Measurements from ENCODE around the gene MEF2B. TPM values are rescaled to one million over a fixed set of nuclear protein-coding genes. Genes with fewer than 3 reads are reported as not detected.

Gene MEF2B
- polyA plus RNA-seq, 1 donor from 2014 or later: 0.22 TPM

DNA sequence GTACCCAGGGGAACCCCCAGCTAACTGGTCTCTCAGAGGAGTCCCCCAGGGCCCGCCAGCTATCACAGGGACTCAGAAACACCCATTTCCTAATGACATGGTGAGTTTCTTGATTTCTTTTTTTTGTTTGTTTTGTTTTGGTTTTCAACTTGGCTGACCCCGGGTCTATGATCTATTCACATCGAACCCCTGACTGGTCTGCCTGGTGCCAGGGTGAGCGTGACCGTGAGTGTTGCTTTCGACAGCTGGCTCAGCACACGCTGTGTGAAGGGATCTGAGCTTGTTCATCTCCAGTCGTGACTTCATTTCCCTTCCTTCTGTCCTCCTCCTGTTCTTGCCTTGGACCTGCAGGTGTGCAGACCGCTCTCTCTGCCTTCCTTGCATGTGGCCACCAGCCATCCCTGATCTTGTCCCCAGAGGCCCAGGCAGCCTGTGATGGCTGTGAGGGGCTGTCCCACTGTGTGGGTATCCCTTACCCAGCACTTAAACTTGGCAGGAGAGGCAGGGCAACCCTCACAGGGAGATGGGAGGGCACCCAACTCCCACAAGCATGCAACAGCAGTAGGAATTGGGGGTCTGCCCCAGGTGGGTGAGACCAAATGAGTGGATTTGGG lies 58.0 kb downstream of the MEF2B start:
- no peaks in the 10 kb centered on the region for H3K36me3 ChIP-seq (ENCODE audit: insufficient read depth, low read length)
- no peak overlapping the region for H3K9ac ChIP-seq (ENCODE audit: low read length)
- no peaks in the 10 kb centered on the region for H3K9me3 ChIP-seq (ENCODE audit: low read length)
- H3K27me3 ChIP-seq (ENCODE audit: insufficient read depth, low read depth, low read length): no peaks in the 10 kb centered on the region
- H4K20me1 ChIP-seq (ENCODE audit: insufficient read depth): no peaks in the 10 kb centered on the region
- no peaks in the 10 kb centered on the region for H3K9me2 ChIP-seq (ENCODE audit: insufficient read depth, low read length)
- no peak overlapping the region for H2AFZ ChIP-seq (ENCODE audit: low read depth, low read length)
- H3F3A ChIP-seq (ENCODE audit: insufficient read depth, low read length, poor library complexity, severe bottlenecking): no peaks in the 10 kb centered on the region
- H3K4me2 ChIP-seq (ENCODE audit: low read length): no peak overlapping the region
- no peaks in the 10 kb centered on the region for H3K79me2 ChIP-seq (replicated peaks; ENCODE audit: insufficient read depth, low read length)
- TF ChIP-seq SMC3 (conservative IDR thresholded peaks at IDR 0.05; ENCODE audit: poor library complexity) (no peak), RAD21 (conservative IDR thresholded peaks at IDR 0.05) (no peak), REST (IDR thresholded peaks at IDR 0.05; ENCODE audit: borderline replicate concordance) (no peak), EZH2 (IDR thresholded peaks at IDR 0.05; ENCODE audit: borderline replicate concordance, insufficient read depth, low read length, poor library complexity, severe bottlenecking) (no peak), TAF1 (IDR thresholded peaks at IDR 0.05; ENCODE audit: low read depth) (no peak), MXI1 (conservative IDR thresholded peaks at IDR 0.05; ENCODE audit: poor library complexity, severe bottlenecking) (no peak), POLR2AphosphoS5 (IDR thresholded peaks at IDR 0.05) (no peak), EP300 (conservative IDR thresholded peaks at IDR 0.05; ENCODE audit: poor library complexity, severe bottlenecking) (no peak)
- TF ChIP-seq, protein P1, sequence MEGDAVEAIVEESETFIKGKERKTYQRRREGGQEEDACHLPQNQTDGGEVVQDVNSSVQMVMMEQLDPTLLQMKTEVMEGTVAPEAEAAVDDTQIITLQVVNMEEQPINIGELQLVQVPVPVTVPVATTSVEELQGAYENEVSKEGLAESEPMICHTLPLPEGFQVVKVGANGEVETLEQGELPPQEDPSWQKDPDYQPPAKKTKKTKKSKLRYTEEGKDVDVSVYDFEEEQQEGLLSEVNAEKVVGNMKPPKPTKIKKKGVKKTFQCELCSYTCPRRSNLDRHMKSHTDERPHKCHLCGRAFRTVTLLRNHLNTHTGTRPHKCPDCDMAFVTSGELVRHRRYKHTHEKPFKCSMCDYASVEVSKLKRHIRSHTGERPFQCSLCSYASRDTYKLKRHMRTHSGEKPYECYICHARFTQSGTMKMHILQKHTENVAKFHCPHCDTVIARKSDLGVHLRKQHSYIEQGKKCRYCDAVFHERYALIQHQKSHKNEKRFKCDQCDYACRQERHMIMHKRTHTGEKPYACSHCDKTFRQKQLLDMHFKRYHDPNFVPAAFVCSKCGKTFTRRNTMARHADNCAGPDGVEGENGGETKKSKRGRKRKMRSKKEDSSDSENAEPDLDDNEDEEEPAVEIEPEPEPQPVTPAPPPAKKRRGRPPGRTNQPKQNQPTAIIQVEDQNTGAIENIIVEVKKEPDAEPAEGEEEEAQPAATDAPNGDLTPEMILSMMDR (IDR thresholded peaks at IDR 0.05; ENCODE audit: poor library complexity, severe bottlenecking): no peak
- H3K27ac ChIP-seq (ENCODE audit: low read length): no peak overlapping the region
- H3K4me3 ChIP-seq (ENCODE audit: low read length): no peak overlapping the region

GRCh38 chr19:19111136-19111835 lies 58.8 kb downstream of the MEF2B start:
- Histone ChIP-seq H3K9me2 (ENCODE audit: insufficient read depth, low read length) (no peaks in the 10 kb centered on the region), H3K36me3 (ENCODE audit: insufficient read depth, low read length) (no peaks in the 10 kb centered on the region), H3K4me3 (ENCODE audit: low read length) (no peak overlapping the region), H3K9ac (ENCODE audit: low read length) (no peak overlapping the region), H3K79me2 (replicated peaks; ENCODE audit: insufficient read depth, low read length) (no peaks in the 10 kb centered on the region), H3K4me2 (ENCODE audit: low read length) (no peak overlapping the region), H2AFZ (ENCODE audit: low read depth, low read length) (no peak overlapping the region), H3K9me3 (ENCODE audit: low read length) (no peaks in the 10 kb centered on the region), H3F3A (ENCODE audit: insufficient read depth, low read length, poor library complexity, severe bottlenecking) (no peaks in the 10 kb centered on the region), H3K27me3 (ENCODE audit: insufficient read depth, low read depth, low read length) (no peaks in the 10 kb centered on the region), H4K20me1 (ENCODE audit: insufficient read depth) (no peaks in the 10 kb centered on the region), H3K27ac (ENCODE audit: low read length) (no peak overlapping the region)
- TF ChIP-seq EP300 (conservative IDR thresholded peaks at IDR 0.05; ENCODE audit: poor library complexity, severe bottlenecking): no peak
- TF ChIP-seq TAF1 (IDR thresholded peaks at IDR 0.05; ENCODE audit: low read depth): no peak
- no peak for TF ChIP-seq RAD21 (conservative IDR thresholded peaks at IDR 0.05)
